ENCODE results near the gene ILK. TPM values are rescaled to one million over a fixed set of nuclear protein-coding genes. Genes with fewer than 3 reads are reported as not detected.

Gene ILK
- total RNA-seq, 1 donor from 2014 or later, result 128 TPM

DNA sequence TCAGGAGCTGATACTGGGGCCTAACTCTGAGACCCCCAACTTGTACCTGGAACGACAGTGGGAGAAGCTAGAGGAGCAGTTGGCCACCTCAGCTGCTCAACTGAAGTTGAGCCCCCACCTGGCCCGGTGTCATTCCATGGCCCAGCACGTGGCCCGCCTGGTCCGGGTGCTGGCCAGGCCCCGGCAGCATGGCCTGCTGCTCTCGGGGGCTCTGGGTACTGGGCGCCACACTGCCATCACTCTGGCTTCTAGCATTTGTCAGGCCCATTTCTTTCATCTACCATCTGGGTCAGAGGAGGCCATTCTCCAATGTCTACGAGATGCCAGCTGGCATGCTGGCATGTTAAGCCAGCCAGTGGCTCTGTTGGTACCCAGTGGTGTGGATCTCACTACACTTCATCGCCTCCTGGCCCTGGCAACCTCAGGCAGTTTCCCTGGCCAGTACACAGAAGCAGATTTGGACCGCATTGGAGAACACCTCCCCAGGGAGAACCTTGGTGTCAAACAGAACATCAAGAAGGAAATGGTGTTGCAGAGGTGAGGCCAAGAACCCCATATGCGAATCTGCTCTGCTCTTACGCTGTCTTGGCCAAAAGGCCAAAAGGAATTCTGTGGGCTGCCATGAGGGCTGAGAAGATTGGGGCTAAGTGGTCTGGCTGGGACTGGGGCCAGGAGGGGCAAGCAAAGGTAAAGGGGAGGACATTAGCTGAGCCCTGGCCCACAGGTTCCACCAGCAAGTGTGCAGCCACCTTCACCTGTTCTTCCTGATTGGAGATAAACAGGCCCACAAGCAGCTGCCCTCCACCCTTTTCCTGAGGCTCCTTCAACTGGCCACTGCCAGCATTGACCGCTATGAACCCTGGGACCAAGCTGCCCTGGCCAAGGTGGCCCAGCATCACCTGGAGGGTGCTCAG lies 45.6 kb upstream of the ILK start:
- intact Hi-C loops (cut with micrococcal nuclease), result no loop called here
- DNase-seq, result no peak
- Mint-ChIP-seq H3K4me3 (no peak overlapping the region), H3K27ac (no peak overlapping the region), H3K4me1 (no peaks in the 10 kb centered on the region), H3K36me3 (ENCODE audit: low read depth) (peaks cover 20% of the 10 kb centered on the region), H3K9me3 (no peaks in the 10 kb centered on the region), H3K27me3 (no peaks in the 10 kb centered on the region)
- ChIA-PET POLR2A (no interaction called here), CTCF (no interaction called here)
- TF ChIP-seq, protein P1, sequence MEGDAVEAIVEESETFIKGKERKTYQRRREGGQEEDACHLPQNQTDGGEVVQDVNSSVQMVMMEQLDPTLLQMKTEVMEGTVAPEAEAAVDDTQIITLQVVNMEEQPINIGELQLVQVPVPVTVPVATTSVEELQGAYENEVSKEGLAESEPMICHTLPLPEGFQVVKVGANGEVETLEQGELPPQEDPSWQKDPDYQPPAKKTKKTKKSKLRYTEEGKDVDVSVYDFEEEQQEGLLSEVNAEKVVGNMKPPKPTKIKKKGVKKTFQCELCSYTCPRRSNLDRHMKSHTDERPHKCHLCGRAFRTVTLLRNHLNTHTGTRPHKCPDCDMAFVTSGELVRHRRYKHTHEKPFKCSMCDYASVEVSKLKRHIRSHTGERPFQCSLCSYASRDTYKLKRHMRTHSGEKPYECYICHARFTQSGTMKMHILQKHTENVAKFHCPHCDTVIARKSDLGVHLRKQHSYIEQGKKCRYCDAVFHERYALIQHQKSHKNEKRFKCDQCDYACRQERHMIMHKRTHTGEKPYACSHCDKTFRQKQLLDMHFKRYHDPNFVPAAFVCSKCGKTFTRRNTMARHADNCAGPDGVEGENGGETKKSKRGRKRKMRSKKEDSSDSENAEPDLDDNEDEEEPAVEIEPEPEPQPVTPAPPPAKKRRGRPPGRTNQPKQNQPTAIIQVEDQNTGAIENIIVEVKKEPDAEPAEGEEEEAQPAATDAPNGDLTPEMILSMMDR (IDR thresholded peaks at IDR 0.05), result no peak
- ATAC-seq (ENCODE audit: low read depth), result no peak

DNA sequence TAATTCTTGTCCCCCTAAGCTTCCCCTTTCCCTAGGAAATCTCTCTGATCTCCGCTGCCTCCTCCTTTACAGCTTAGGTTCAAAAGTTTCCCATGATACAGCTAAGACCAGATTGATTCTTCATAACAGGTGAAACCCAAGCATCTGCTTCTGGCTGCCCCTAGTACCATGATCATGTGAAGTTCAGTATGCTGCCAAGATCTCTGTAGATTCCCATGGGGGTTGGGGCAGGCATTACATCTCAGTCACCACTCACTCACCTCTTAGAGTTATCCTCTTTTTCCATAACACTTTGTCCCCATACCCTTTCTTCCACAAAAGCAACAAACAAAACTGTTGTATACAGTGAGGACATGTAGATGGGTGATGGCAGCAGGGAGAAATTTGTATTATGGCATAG lies 44.2 kb upstream of the ILK start:
- TF ChIP-seq, protein P1 (IDR thresholded peaks at IDR 0.05), result no peak
- intact Hi-C loops (cut with micrococcal nuclease), result no loop called here
- no peak overlapping the region for H3K4me3 Mint-ChIP-seq
- ATAC-seq (ENCODE audit: low read depth), result no peak
- CTCF ChIA-PET, result no interaction called here
- no peaks in the 10 kb centered on the region for H3K4me1 Mint-ChIP-seq
- H3K27ac Mint-ChIP-seq, result no peak overlapping the region
- no peaks in the 10 kb centered on the region for H3K27me3 Mint-ChIP-seq
- H3K36me3 Mint-ChIP-seq (ENCODE audit: low read depth), result peaks cover 24% of the 10 kb centered on the region
- no peaks in the 10 kb centered on the region for H3K9me3 Mint-ChIP-seq
- POLR2A ChIA-PET, result no interaction called here
- no peak for DNase-seq

GRCh38 chr11:6561288-6561687 lies 42.3 kb upstream of the ILK start:
- Mint-ChIP-seq H3K36me3 (ENCODE audit: low read depth) (peaks cover 29% of the 10 kb centered on the region), H3K9me3 (no peaks in the 10 kb centered on the region), H3K27ac (no peak overlapping the region), H3K4me1 (no peaks in the 10 kb centered on the region), H3K4me3 (no peak overlapping the region), H3K27me3 (no peaks in the 10 kb centered on the region)
- intact Hi-C loops (cut with micrococcal nuclease), result no loop called here
- no peak for DNase-seq
- TF ChIP-seq, protein P1 (IDR thresholded peaks at IDR 0.05), result no peak
- POLR2A ChIA-PET, result no interaction called here
- CTCF ChIA-PET, result no interaction called here
- no peak for ATAC-seq (ENCODE audit: low read depth)

GRCh38 chr11:6563121-6563619 lies 40.4 kb upstream of the ILK start:
- DNase-seq (no peak), ATAC-seq (ENCODE audit: low read depth) (no peak)
- TF ChIP-seq, protein P1 (IDR thresholded peaks at IDR 0.05), result no peak
- H3K36me3 Mint-ChIP-seq (ENCODE audit: low read depth), result peaks cover 24% of the 10 kb centered on the region
- no peak overlapping the region for H3K4me3 Mint-ChIP-seq
- H3K9me3 Mint-ChIP-seq, result no peaks in the 10 kb centered on the region
- intact Hi-C loops (cut with micrococcal nuclease), result no loop called here
- H3K27me3 Mint-ChIP-seq, result no peaks in the 10 kb centered on the region
- H3K4me1 Mint-ChIP-seq, result no peaks in the 10 kb centered on the region
- ChIA-PET POLR2A (no interaction called here), CTCF (no interaction called here)
- no peak overlapping the region for H3K27ac Mint-ChIP-seq

GRCh38 chr11:6563667-6564066 lies 39.9 kb upstream of the ILK start:
- Mint-ChIP-seq H3K36me3 (ENCODE audit: low read depth) (peaks cover 23% of the 10 kb centered on the region), H3K4me3 (no peak overlapping the region), H3K27me3 (no peaks in the 10 kb centered on the region), H3K27ac (no peak overlapping the region), H3K9me3 (no peaks in the 10 kb centered on the region), H3K4me1 (no peaks in the 10 kb centered on the region)
- intact Hi-C loops (cut with micrococcal nuclease), result no loop called here
- TF ChIP-seq, protein P1 (IDR thresholded peaks at IDR 0.05), result no peak
- ATAC-seq (ENCODE audit: low read depth) (no peak), DNase-seq (no peak)
- CTCF ChIA-PET, result no interaction called here
- POLR2A ChIA-PET, result no interaction called here

Measured in activated B cell treated with CpG ODN at 0.5 μM for 24 hours (primary cell).